T1000 (cell line): ENCODE results near the gene PPP1R12C.
"Not testable (repeated sequence)": the region's sequence is repeated elsewhere in the genome, so short reads cannot be mapped to it uniquely, and the experiment has no call there.

Source experiments
- DNase-seq: peaks from one replicate; lab custom pipeline; 2025; ENCODE audit warnings: mixed read lengths; lab: John Stamatoyannopoulos, UW

Gene PPP1R12C

DNA sequence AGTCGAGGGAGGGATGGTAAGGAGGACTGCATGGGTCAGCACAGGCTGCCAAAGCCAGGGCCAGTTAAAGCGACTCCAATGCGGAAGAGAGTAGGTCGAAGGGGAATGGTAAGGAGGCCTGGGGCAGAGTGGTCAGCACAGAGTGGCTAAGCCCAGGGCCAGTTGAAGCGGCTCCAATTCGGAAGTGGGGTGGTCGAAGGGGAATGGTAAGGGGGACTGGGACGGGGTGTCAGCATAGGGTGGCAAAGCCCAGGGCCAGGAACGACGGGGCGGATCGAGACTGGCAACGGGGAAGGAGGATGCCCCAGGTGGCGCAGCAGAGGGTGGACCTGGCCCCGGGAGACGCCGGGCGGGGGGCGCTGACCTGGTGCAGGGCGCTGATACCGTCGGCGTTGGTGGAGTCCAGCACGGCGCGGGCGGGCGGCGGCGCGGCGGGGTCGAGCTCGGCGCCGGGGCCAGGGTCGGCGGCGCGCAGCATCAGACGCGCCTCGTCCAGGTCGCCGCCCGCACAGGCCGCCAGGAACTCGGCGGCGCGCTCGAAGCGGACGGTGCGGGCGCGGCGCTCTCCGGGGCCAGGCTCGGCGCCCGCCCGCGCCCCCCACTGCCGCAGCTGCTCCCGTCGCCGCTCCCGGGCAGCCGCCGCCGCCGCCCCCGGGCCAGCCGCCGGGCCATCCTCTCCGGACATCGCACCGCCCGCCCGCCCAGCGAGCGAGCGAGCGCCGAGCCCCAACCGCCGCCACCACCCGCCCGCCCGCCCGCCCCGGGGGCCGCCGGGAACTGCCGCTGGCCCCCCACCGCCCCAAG is at the start of gene PPP1R12C:
PPP1R12C (minus strand) TSS at position 779 of the 804 bp plus-strand sequence; CDS start at position 685, 94 bp downstream.
- DNase-seq = no peak

DNA sequence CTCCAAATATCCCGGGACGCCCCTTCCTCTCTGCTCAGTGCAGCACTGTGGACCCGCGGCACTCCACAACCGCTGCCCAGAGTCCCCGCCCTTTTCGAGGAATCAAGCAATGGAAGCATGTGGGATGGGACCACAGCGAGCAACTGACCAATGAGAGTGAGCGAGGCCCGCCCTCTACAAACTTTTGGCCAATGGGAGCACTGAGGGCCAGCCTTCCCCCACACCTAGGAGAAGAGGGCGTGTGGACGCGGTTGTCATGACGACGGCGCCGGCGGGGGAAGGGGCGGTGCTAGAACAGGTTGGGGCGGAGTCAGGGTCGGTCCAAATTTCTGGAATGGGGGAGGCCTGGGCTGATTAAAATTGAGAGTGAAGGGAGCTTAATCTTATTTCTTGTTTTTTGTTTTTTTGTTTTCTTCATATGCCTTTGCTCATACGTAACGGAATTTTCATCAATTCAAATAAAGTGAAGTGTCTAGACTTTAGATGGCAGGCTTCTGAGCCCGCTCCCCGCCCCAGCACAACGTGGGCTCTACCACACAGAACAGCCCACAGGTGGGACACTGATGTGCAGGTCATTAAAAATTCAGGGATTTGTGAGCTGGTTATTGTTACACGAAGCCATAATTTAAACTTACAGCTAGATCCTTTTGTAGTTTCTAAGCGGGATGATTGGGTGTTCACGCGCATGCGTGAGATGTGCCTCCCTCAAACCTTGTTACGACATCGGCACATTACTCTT is 49.3 kb upstream of the PPP1R12C start, which contains the start of gene DNAAF3:
DNAAF3 (minus strand) TSS at position 84 of the 739 bp plus-strand sequence. CDS start 200 bp downstream, outside the sequence.
- DNase-seq = peak; percentile 90

DNA sequence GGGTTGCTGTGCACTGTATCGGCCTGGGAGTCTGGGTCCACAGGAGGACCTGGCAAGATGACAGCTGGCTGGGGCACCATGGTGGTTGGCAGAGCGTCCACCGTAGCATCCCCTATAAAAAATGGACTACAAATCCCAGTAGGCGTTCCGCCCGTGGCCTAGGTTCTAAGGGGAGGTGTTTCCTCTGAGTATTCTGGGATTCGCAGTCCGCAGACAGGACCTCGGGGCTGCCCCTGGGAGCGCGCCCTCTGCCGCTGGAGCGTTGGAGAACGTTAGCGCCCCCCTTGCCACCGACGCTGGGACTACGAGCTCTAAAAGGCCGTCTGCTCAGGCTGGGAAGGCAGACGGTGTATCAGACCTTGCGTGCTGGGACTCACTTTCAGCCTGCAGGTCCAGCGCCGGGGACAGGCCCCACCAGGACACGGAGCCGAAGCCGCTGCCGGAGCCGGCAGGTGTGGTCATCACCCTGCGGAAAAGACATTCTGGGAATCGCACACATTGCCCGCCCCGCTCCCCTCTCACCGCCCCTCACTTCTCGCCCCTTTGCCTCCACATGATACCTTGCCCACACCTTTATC is 48.6 kb upstream of the PPP1R12C start:
- DNase-seq = no peak

DNA sequence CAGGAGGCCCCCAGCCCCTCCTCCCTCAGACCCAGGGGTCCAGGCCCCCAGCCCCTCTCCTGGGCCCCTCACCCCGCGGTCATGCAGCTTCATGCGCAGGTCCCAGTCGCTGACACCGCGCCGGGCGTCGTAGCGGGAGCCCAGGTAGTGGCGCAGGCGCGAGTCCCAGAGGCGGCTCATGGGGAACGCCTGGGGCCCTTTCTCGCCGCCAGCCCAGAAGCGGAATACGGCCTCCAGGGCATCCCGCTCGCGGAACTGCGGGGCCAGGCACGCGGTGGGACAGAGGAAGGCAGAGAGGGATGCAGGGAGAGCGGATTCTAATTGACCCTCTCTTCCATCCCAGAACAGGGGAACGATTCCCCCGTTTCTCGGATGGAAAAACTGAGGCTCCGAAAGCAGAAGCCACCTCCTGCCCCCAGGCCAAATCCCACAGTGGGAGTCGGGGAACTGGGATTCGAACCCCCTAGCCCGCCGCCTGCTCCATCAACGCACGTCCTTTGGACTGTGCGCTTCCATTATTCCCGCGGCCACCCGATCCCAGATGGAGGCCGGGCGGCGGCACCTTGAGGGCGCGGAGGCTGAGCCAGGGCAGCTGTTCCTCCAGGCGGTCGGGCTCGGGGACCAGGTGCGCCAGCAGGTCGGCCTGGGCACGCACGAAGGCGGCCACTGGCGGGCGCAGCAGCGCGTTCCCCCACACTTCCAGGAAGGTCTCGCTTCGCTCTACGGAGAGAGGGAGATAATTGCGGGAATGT is 44.3 kb upstream of the PPP1R12C start:
- DNase-seq = no peak

DNA sequence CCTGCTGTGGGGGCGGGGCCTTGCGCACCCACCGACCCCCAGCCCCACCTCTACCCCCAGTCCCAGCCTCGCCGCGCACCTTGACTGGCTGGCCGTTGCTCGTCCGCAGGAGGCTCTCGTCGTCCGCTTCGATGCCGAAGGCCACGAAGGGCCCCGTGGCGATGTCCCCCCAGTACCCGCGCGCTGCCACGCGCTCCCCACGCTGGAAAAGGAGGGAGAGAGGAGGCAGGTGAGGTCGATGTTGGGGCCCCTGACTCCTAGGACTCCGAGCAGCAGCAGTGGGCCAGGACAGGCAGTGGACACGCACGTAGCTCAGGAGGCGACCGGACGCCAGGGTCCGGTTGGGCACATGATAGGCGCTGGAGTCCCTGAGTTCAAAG is 43.5 kb upstream of the PPP1R12C start:
- no peak for DNase-seq

DNA sequence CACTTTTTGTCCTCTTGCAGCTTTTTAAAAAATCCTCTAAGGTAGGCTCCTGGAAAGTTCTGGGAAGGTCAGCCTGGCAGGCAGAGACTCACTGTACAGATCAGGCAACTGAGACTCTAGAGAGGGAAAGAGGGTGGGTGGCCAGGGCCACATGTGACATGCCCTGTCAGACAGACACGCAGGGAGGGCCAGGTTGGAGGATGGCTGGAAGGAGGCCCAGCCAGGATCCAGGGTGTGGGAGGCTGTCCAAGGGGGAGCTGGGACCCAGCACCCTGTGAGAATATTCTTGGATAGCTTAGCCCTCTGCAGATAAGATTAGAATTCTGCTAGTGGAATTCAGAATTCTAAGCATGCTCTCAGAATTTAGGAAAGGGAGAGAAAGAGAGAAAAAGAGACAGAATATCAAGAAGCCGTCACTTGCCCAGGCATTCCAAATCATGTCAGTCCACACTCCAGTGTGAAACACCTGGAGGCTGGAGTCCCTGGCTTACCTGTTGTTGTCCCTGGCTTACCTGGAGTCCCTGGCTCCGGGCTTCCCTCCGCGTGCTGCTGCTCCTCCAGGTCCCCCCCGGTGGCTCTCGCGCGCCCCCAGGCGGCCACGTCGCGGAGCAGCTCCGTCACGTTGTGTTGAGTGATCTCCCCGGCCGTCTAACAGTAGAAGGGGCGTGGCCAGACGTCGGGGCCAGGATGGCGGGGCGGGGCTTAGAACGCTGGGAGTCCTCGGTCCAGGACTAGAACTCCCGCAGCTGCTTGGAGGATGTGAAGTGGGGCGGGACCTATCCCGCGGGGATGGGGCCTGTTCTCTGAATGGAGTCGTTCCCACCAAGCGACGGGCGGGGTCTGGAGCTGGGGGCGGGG is 42.9 kb upstream of the PPP1R12C start:
- DNase-seq = peak; percentile 82

DNA sequence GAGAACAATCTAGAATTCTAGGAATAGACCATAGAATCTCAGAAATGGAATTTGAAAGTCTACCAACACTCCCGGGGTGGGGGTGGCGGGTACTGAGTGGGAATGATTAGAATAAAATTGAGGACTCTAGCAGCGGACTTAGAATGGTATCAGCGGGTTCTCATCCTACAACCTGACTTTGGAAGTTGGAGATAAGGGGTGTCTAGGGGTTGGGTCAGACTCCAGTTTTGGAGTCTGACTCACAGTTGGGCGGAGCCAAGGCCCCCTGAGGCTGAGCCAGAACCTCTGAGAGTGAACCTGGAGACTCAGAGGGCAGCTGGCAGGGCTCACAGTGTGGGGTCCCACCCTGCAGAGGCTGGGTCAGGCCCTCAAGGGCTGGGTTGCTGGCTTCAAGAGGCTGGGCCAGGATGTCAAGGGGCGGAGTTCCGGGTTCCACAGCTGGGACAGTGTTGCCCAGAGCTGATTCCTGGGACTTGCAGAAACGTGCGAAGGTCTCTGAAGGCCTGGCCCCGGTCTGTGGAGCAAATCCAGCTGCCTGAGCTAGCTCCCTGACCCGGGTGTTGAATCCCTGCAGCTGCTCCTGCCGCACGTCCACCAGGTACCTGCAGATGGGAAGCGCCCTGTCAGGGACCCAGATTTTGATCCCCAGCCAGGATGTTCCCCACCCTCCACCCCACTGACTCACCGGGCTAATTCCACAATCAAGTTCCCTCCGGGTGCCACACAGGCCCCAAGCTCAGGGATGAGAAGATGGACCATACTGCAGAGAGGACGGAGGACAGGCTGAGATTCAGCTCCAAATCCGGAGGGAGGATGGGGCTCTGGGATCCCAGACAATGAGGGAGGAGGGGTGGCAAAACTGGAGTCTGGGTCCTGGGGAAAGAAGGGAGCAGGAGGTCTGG is 41.7 kb upstream of the PPP1R12C start:
- peak; percentile 59 for DNase-seq

DNA sequence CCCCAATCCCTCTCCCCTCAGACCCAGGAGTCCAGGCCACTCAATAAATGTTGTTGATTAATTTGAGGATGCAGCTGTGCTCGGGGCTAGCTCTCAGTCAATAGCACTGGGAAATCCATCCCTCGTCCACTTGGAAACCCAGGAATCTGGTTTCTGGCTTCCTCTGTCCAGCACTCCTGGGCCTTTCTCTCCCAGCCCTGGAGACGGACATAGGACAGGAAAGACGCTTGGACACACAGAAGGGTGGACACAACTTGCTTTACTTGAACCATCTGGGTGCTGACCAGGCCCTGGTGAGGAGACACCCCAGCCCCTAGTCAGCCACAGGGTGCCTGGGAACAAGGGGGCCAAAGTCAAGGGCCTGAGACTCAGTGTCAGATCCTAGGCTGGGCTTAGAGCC is 41.0 kb upstream of the PPP1R12C start:
- DNase-seq = no peak

DNA sequence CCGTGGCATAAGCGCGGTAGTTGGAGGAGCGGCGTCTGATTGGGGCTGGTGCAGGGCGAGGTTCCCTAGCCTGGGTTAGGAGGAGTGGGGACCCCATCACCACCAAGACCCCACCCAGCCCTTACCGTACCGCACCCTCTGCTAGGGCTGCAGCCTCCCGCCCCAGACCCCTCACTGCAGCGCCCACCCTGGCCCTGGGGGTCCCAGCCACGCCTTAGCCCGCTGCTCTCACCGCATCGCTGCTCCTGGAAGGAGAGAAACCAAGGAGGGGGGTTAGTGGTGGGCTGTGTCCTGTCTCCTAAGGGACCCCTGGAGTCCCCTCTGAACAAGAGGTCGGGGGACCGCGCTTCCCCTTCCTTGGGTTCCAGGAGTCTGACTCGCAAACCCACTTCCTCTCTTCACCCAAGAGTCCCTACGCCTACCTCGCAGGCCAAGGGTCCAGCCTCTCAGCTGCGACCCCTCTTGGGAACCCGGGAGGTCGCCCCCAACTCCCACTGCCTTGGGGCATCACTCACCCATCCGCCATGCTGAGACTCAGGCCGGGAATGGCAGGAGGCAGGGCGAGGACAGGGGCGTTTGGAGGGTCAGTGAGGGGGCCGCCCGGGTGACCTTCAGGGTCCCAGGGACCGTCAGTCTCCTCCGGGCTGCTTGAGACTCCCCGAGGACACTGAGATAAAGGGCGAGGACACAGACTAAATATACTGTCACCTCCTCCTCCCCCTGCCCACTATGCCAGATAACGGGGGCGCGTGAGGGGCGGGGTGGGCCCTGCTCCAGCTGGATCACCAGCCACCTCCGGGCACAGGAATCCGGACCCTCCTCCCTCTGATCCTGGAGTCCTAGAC is 39.8 kb upstream of the PPP1R12C start, which contains the start of gene TNNI3:
TNNI3 (minus strand) TSS at position 669 of the 845 bp plus-strand sequence; CDS start at position 526, 143 bp downstream.
- DNase-seq = no peak

DNA sequence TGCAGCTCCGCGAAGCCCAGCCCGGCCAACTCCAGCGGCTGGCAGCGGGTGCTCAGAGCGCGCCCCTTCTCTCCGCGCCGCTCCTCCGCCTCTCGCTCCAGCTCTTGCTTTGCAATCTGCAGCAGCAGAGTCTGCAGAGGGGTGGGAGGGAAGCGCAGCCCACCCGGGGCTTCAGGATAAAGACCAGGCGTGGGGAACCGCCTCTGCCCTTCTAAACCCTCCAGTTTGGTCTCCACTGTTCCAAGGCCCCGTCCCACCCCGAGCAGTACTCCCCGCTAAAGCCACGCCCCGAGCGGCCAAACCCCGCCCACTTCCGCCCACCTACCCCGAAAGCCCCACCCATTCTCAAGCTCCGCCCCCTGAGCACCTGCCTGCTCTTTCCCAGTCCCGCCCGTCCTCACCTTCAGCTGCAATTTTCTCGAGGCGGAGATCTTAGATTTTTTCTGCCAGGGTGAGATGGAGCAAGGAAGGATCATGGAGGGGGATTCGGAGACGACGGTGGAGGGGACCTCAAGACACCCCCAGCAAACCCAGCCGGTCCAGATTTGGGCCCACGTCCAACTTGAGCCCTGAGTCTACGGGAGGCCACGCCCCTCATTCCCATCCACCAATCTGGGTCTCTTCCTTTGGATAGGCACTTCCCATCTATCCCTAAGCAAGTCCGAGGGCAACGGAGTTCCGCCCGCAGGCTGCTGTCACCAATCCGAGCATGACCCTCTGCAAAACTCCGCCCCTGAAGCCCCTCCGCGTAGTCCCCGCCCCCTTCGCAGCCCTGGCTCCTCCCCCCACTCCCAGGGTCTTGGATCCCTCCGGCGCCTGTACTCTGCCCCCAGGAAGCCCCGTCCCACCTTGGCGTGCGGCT is 39.0 kb upstream of the PPP1R12C start:
- no peak for DNase-seq

DNA sequence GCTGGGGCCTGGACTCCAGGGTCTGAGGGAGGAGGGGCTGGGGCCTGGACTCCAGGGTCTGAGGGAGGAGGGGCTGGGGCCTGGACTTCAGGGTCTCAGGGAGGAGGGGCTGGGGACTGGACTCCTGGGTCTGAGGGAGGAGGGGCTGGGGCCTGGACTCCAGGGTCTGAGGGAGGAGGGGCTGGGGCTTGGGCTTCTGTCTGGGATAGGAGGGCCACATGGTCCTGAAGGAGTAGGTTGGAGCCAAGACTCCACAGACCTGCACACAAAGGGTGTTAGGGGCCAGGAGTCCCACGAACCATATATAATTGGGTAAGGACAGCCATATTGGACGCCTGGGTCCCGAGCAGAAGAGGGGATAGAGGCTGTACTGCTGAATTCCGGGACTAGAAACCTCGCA is 38.3 kb upstream of the PPP1R12C start:
- DNase-seq = not testable (repeated sequence)

DNA sequence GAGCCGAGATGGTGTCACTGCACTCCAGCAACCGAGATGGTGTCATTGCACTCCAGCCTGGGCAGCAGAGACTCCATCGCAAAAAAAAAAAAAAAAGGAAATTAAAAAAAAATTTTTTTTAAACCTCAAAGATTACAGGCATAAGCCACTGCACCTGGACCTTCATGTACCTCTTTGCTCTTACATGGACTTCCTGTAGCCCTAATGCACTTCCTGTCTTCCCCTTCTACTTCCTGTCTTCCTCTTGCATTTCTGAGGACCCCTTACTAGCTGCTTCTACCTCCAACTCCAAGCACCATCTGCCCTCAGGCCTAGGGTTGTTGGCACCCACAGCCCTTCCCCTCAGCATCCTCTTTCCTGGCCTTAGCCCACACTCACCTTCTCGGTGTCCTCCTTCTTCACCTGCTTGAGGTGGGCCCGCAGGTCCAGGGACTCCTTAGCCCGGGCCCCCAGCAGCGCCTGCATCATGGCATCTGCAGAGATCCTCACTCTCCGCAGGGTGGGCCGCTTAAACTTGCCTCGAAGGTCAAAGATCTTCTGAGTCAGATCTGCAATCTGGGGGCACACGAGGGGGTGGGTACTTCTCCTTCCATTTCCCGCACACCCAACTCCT is 36.3 kb upstream of the PPP1R12C start:
- no peak for DNase-seq

DNA sequence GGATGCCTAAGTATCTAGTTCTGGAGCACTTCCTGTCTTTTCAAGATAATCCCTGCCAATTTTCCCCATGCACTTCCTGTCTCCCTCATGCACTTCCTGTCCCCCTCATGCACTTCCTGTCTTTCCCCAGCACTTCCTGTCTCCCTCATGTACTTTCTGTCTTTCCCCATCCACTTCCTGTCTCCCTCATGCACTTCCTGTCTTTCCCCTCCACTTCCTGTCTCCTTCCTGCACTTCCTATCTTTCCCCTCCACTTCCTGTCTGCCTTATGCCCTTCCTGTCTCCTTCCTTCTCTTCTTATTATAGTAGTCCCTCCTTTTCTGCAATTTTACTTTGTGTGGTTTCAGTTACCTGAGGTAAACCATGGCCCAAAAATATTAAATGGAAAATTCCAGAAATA is 34.6 kb upstream of the PPP1R12C start:
- no peak for DNase-seq

DNA sequence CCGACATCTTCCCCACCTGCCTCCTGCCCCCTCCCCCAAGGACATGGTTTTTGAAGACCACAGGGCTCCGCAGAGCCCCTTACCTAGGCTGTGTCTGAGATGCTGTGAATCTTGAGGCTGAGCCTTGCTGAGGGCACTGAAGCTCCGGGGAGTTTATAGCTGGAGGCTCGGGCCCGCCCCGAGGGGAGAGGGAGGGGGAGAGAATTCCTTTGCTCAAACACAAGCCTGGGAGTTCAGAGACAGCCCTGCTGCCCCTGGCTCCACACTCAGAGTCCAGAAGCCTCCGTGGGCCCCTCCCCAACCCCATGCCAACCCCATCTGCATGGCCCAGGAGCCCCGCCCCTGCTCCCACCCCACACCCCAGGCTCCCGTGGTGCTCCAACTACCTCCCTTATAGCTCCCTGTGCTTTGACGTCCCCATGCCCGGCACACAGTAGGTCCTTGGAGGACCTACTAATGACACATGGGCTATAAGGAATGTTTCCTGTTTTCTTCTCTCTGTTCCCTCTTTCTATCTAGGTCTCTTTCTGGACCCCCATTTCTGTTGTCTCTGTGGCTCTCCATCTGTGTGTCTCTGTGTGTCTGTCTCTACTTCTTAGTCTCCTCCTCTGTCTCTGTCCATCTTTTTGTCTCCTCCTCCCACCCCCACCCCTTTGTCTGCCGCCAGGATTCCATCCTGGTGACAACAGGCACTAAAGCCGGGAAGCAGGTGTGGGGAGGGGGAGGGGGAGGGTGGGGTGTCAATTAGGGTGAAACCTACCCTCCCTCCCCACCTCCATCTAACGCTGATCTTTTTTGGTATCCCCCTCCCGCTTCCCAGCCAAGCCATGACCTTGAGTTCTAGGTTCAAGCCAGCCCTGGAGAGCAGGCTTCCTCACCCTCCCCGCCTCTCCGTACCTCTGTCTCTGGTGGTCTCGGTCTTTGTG is 31.9 kb upstream of the PPP1R12C start, which contains the start of gene TNNT1:
TNNT1 (minus strand) TSS at position 129 of the 926 bp plus-strand sequence. CDS start 2,049 bp downstream, outside the sequence.
- no peak for DNase-seq

DNA sequence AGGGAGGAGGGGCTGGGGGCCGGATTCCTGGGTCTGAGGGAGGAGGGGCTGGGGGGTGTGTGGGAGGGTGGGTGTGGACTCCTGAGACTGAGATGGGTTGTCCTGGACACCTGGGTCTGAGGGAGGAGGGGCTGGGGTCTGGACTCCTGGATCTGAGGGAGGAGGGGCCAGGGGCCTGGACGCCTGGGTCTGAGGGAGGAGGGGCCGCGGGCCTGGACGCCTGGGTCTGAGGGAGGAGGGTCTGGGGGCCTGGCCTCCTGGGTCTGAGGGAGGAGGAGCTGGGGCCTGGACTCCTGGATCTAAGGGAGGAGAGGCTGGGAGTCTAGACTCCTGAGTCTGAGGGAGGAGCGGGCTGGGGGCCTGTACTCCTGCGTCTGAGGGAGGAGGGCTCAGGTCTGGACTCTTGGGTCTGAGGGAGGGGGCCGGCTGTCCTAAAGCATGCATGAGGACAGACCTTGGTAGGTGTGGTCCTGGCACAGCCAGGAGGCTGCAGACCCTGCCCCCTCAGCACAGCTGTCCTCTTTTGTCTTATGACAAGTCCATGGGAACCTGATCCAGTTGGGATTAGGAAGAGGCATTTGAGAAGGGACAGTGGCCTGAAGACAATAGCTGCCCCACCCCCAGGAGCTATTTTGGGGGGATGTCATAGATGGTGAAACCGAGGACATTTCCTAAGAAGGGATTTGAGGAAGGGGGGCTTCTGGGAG is 30.3 kb upstream of the PPP1R12C start:
- no peak for DNase-seq
